Measurements from ENCODE around the gene PRR33.

- no peak for TF ChIP-seq YY1 (IDR thresholded peaks at IDR 0.05; ENCODE audit: insufficient read depth, insufficient read length)
- TF ChIP-seq ZNF274 (IDR thresholded peaks at IDR 0.05; ENCODE audit: low read depth, low read length): no peak
- no peak for TF ChIP-seq SUZ12 (IDR thresholded peaks at IDR 0.05; ENCODE audit: extremely low read depth, insufficient read depth, insufficient read length)
Observed at GRCh38 chr11:1928891-1929541, 37.3 kb upstream of the PRR33 start.
